ENCODE results near the gene SYNC. TPM values are rescaled to one million over a fixed set of nuclear protein-coding genes. Genes with fewer than 3 reads are reported as not detected.

SYNC gene
- total RNA-seq (10 to 100 TPM in 3 of 7 donors, 1 to 10 TPM in 4; 3.2 to 13.5 (median 9.8) TPM), polyA plus RNA-seq (10 to 100 TPM in 1 of 2 donors, 1 to 10 TPM in 1; 3.0 to 10.6 TPM)
- long read RNA-seq, donor 1, partial matches to known transcripts, result 5 of 56 reads
- long read RNA-seq, donor 1, other reads (novel, unspliced or antisense), result 49 of 56 reads
- long read RNA-seq, donor 2, partial matches to known transcripts, result 82 of 190 reads
- long read RNA-seq, donor 2, other reads (novel, unspliced or antisense), result 108 of 190 reads
- long read RNA-seq, donor 3, transcript SYNC-201 (4 exons, 1,824 nt), result minor isoform, 22 of 133 reads
- long read RNA-seq, donor 3, transcript SYNC-202 (5 exons, 3,398 nt), result major isoform, 28 of 133 reads
- long read RNA-seq, donor 3, partial matches to known transcripts, result 2 of 133 reads
- long read RNA-seq, donor 3, other reads (novel, unspliced or antisense), result 81 of 133 reads

DNA sequence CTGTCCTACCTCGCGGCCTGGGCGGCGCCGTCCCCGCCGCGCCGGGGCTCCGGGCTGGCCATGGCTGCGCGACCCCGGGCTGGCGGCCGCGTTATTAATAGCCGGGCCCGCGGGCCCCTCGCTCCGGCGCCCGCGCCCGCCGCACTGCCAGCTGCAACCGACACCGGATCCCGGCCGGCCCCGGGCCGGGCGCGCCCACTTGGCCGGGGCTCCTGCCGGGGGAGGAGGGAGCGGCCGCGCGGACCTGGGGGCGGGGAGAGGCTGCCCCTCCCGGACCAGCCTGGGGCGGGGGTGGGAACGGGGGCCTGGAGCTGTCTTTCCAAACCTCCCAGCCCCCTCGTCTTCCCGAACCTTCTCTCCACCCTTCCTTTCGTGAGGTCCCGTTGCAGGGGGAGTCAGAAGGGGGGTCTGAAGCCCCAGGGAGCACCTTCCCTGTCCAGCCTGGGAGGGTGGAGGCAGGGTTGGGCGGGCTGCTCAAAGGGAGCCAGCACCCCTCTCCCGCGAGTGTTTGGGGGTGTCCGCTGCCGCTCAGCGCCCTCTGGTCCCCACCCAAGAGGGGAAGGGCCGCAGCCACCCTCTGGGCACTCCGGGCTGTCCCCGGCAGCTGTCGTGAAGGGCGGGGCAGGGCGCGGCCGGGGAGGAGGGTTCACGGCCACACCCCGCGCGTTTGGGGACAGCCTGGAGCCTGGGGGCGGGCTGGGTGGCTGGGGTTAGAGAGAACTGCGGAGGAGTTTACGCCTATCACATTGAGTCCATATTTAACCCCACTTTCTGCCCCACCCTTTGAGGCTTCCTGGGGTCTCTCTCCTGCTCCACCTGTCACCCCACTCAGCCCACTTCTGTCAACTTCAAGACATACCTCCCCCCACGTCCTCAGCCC, at the start of gene SYNC:
TSS of gene SYNC (minus strand) at position 172 of the 880 bp plus-strand sequence. CDS start at position 62, 110 bp downstream.
- 0 to 1% (median 1%) methylated on average over 34 to 69 of the region's 70 CpGs for WGBS, 3 donors
- intact Hi-C loops (cut with DNase I), result loop anchor here in 1 of 4 donors (10.0 kb wide), 1 partner anchor 48 kb away; the partner anchor contains the start of genes RBBP4 and ZBTB8OS
- TF ChIP-seq EP300 (IDR thresholded peaks at IDR 0.05) (no peak), POLR2A (IDR thresholded peaks at IDR 0.05) (no peak)
- TF ChIP-seq, protein P1, sequence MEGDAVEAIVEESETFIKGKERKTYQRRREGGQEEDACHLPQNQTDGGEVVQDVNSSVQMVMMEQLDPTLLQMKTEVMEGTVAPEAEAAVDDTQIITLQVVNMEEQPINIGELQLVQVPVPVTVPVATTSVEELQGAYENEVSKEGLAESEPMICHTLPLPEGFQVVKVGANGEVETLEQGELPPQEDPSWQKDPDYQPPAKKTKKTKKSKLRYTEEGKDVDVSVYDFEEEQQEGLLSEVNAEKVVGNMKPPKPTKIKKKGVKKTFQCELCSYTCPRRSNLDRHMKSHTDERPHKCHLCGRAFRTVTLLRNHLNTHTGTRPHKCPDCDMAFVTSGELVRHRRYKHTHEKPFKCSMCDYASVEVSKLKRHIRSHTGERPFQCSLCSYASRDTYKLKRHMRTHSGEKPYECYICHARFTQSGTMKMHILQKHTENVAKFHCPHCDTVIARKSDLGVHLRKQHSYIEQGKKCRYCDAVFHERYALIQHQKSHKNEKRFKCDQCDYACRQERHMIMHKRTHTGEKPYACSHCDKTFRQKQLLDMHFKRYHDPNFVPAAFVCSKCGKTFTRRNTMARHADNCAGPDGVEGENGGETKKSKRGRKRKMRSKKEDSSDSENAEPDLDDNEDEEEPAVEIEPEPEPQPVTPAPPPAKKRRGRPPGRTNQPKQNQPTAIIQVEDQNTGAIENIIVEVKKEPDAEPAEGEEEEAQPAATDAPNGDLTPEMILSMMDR (IDR thresholded peaks at IDR 0.05), result no peak
- Histone ChIP-seq H3K27ac (peak within 1 kb of the TSS; percentile 61 to 86), H3K4me1 (ENCODE audit: insufficient read depth) (peaks cover 14% of the 10 kb centered on the region), H3K36me3 (no peaks in the 10 kb centered on the region), H3K27me3 (no peaks in the 10 kb centered on the region), H3K4me3 (peak within 1 kb of the TSS; percentile 39), H3K9me3 (no peaks in the 10 kb centered on the region)
- DNase-seq, result peak; percentile 64 to 80 (median 73)

DNA sequence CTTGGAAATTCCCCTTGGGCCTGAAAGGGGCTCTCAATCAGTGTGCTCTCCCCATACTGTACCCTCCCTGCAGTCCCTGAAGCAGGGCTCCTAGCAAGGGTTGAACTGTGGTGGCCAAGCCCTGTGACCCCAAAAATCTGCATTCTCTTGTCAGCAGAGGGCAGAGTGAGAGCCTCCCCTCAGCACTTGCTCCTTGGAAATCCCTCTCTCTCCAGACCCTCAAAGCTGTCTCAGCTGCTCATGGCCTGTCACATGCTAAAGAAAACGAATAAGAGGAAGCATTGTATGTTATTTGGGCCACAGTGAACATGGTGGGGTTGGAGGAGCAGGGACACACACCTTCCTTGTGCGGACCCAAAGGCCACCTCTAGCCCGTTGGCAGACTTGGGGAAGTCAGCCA, 47.2 kb upstream of the SYNC start:
- no peak for TF ChIP-seq POLR2A (IDR thresholded peaks at IDR 0.05)
- TF ChIP-seq, protein P1 (IDR thresholded peaks at IDR 0.05), result no peak
- no peak for TF ChIP-seq EP300 (IDR thresholded peaks at IDR 0.05)
- Histone ChIP-seq H3K27me3 (no peaks in the 10 kb centered on the region), H3K4me1 (ENCODE audit: insufficient read depth) (no peaks in the 10 kb centered on the region), H3K4me3 (no peak overlapping the region), H3K36me3 (no peaks in the 10 kb centered on the region), H3K9me3 (no peaks in the 10 kb centered on the region), H3K27ac (no peak overlapping the region)
- WGBS, 3 donors, result 62 to 73% (median 71%) methylated on average over 3 of the region's 3 CpGs
- DNase-seq, result no peak
- intact Hi-C loops (cut with DNase I), result no loop called here

DNA sequence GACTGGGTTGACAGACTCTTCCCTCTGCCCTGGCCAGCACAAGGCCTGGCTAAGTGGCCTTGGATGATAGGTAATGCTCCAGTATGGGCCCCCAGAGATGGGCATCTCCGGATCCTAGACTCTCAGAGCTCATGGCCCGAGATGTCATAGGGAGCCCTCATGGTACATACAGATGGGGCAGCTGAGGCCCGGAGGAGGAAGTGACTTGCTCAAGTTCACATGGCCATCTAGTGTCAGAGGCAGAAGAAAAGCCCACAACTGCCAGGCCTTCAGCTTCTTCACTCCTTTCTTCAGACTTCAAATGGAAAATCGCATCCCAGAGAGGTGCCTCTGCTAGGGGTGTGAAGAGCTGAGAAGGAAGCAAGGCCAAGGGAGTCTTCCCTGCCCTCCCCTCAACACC, 46.8 kb upstream of the SYNC start:
- 86 to 93% (median 89%) methylated on average over 4 of the region's 4 CpGs for WGBS, 3 donors
- no peak overlapping the region for H3K4me3 ChIP-seq
- DNase-seq, result no peak
- H3K27me3 ChIP-seq, result no peaks in the 10 kb centered on the region
- H3K36me3 ChIP-seq, result no peaks in the 10 kb centered on the region
- H3K4me1 ChIP-seq (ENCODE audit: insufficient read depth), result no peaks in the 10 kb centered on the region
- intact Hi-C loops (cut with DNase I), result no loop called here
- no peaks in the 10 kb centered on the region for H3K9me3 ChIP-seq
- no peak for TF ChIP-seq POLR2A (IDR thresholded peaks at IDR 0.05)
- H3K27ac ChIP-seq, result no peak overlapping the region

DNA sequence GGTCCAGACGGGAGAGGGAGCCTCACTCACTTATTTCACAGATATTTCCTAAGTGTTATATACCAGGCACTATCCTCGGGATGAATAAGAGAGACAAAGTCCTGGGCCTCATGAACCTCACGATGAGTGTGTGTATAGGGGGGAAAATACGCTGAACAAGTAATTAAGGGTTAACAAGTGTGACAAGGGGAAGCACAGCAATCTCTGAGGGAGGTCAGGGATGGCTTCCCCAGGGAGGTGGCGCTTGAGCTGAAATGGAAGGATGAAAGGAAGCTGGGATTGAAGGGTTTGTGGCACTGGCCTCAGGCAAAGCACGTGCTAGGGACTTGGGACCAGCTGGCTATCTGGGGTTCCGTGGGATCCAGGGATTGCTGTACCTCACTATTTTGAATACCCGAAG, 46.4 kb upstream of the SYNC start:
- intact Hi-C loops (cut with DNase I), result no loop called here
- TF ChIP-seq EP300 (IDR thresholded peaks at IDR 0.05) (no peak), POLR2A (IDR thresholded peaks at IDR 0.05) (no peak)
- TF ChIP-seq, protein P1 (IDR thresholded peaks at IDR 0.05), result no peak

More for the DNA sequence above, 46.4 kb upstream of the SYNC start:
- H3K9me3 ChIP-seq, result no peaks in the 10 kb centered on the region
- no peak overlapping the region for H3K4me3 ChIP-seq
- WGBS, 3 donors, result 89 to 91% (median 91%) methylated on average over 8 of the region's 8 CpGs
- no peak for DNase-seq
- H3K4me1 ChIP-seq (ENCODE audit: insufficient read depth), result no peaks in the 10 kb centered on the region
- H3K27me3 ChIP-seq, result no peaks in the 10 kb centered on the region
- no peak overlapping the region for H3K27ac ChIP-seq
- no peaks in the 10 kb centered on the region for H3K36me3 ChIP-seq
